T-cell (primary cell): ENCODE data around the gene SLCO1A2. TPM values are rescaled to one million over a fixed set of nuclear protein-coding genes. Genes with fewer than 3 reads are reported as not detected.
"Not testable (repeated sequence)": the region's sequence is repeated elsewhere in the genome, so short reads cannot be mapped to it uniquely, and the experiment has no call there.

Source experiments
- ATAC-seq, 4 experiments: fragments of 200-7000 bp in 3 of 4; fragments of 150-1000 bp in 1 of 4; cut with Tn5 transposase; replicated peaks in 1 of 4; 1 replicate in 3 of 4; 2 replicates in 1 of 4; pipeline ENCODE4 v1.10.0; 2021; ENCODE audit warnings: moderate library complexity in 3 of 4, mild to moderate bottlenecking in 2 of 4, moderate number of reproducible peaks in 1 of 4
- CTCF ChIA-PET, 2 donors: fragments of 300-600 bp; sonication (Branson Sonifier 250); formaldehyde crosslinking; loops; one replicate each; lab custom pipeline; 2022; ENCODE audit warnings: antibody characterized with exemption in 2 of 2; lab: Charles Lee
- POLR2A ChIA-PET, 2 donors: fragments of 300-600 bp; sonication (Branson Sonifier 250); formaldehyde crosslinking; loops; one replicate each; lab custom pipeline; 2022; ENCODE audit warnings: antibody characterized with exemption in 2 of 2; lab: Charles Lee
- DNase-seq, 35 experiments: peaks; one replicate each; pipeline versions ENCODE4 v3.0.0 to v3.0.0-alpha.2; 2013 to 2023
- H3K27ac ChIP-seq: one replicate; pipeline ENCODE4 v1.5.1; 2013; ENCODE audit warnings: low read length
- H3K27me3 ChIP-seq, 2 experiments: replicated peaks in 1 of 2; 1 replicate in 1 of 2; 2 replicates in 1 of 2; pipeline versions ENCODE4 v1.6.1 to v1.7.0; 2013; ENCODE audit warnings: low read length in 1 of 2, mixed read lengths in 1 of 2; ENCODE audit not compliant: control insufficient read depth in 2 of 2, insufficient read depth in 2 of 2; ENCODE audit errors: extremely low read depth in 1 of 2
- H3K36me3 ChIP-seq, 2 donors: 1 replicate in 1 of 2; 2 replicates in 1 of 2; pipeline versions ENCODE4 v1.6.1 to v1.7.0; 2013; ENCODE audit warnings: low read length in 1 of 2; ENCODE audit not compliant: control insufficient read depth in 2 of 2, insufficient read depth in 1 of 2; ENCODE audit errors: extremely low read depth in 1 of 2
- H3K4me1 ChIP-seq, 2 experiments: 1 replicate in 1 of 2; 2 replicates in 1 of 2; pipeline versions ENCODE4 v1.6.1 to v1.7.0; 2013; ENCODE audit warnings: low read length in 2 of 2, mixed read lengths in 1 of 2; ENCODE audit not compliant: insufficient read depth in 2 of 2, control insufficient read depth in 1 of 2; ENCODE audit errors: extremely low read depth in 1 of 2
- H3K4me3 ChIP-seq, 2 donors: 1 replicate in 1 of 2; 2 replicates in 1 of 2; pipeline versions ENCODE4 v1.5.1 to v1.7.0; 2013; ENCODE audit warnings: mild to moderate bottlenecking in 2 of 2, low read length in 1 of 2, moderate library complexity in 1 of 2; ENCODE audit not compliant: control insufficient read depth in 1 of 2; ENCODE audit errors: extremely low read depth in 1 of 2
- H3K9me3 ChIP-seq: 2 replicates; pipeline ENCODE4 v1.7.0; 2013
- H3K27ac Mint-ChIP-seq, 2 donors: one replicate each; pipeline ENCODE4 v1.8.0; 2020 to 2021; ENCODE audit warnings: mild to moderate bottlenecking in 2 of 2, mixed read lengths in 2 of 2
- H3K27me3 Mint-ChIP-seq, 2 donors: one replicate each; pipeline ENCODE4 v1.8.0; 2021 to 2022; ENCODE audit warnings: mixed read lengths in 2 of 2
- H3K36me3 Mint-ChIP-seq: one replicate; pipeline ENCODE4 v1.8.0; 2021; ENCODE audit warnings: mixed read lengths
- H3K4me1 Mint-ChIP-seq, 3 donors: one replicate each; pipeline ENCODE4 v1.8.0; 2020 to 2022; ENCODE audit warnings: mixed read lengths in 3 of 3, mild to moderate bottlenecking in 1 of 3
- H3K4me3 Mint-ChIP-seq, 3 donors: one replicate each; pipeline ENCODE4 v1.8.0; 2020 to 2022; ENCODE audit warnings: mild to moderate bottlenecking in 3 of 3, mixed read lengths in 3 of 3, moderate library complexity in 3 of 3
- H3K9me3 Mint-ChIP-seq, 3 donors: one replicate each; pipeline ENCODE4 v1.8.0; 2020 to 2022; ENCODE audit warnings: mixed read lengths in 3 of 3
- WGBS: methylation state at CpG from one replicate; pipeline ENCODE4 v1.1.5; 2013; ENCODE audit warnings: missing lambda C conversion rate; ENCODE audit not compliant: insufficient coverage; 5-methylcytosine and 5-hydroxymethylcytosine counted together
- total RNA-seq, 35 experiments: library from RNA in 6 of 35; stranded (reverse) in 6 of 35; fragments of 120-200 nt in 1 of 35; gene quantifications; one replicate each; pipeline versions ENCODE4 v1.2.1 to v1.2.4 and lab custom pipeline; 2013 to 2026

SLCO1A2 gene
- total RNA-seq (under 1 TPM in 1 of 5 donors, not detected in 4; 0.47 TPM), total RNA-seq (lab: John Stamatoyannopoulos, UW) (0 to 0.28 (median 0) reads per million in 29 experiments)
- total RNA-seq (2013) = not detected

DNA sequence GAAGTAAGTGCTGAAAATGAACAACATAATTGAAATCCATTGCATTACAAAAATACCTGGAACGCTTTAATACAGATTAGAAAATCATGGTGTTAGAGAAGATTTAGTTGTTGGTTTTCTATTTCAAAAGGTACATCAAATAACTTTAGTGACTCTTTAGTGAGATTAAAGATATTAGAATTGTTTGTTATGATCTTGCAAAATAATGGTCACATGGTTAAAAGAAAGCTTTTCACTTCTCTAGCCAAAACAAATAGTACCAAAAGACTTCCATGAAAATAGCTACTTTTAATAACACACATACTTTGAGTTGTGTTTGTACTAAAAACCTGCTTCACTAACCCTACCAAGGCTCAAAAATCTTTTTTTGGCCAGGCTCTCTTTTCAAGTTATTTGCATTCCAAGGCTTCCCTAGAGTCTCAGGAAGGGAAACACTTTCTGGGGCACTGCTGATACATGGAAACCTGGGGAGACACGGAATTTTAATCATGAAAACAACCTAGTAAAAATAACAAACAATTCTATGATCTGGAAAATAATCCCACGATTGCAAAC is at the start of gene SLCO1A2:
SLCO1A2 (minus strand) TSS at position 147 of the 555 bp plus-strand sequence. CDS start 270 bp downstream, outside the sequence.
- Histone ChIP-seq H3K4me1 (no peaks in the 10 kb centered on the region), H3K27ac (no peak within 1 kb of the TSS), H3K4me3 (no peak within 1 kb of the TSS), H3K36me3 (no peaks in the 10 kb centered on the region), H3K27me3 (no peaks in the 10 kb centered on the region), H3K9me3 (no peaks in the 10 kb centered on the region)
- Mint-ChIP-seq H3K36me3 (no peaks in the 10 kb centered on the region), H3K9me3 (peaks cover 0 to 8% (median 4%) of the 10 kb centered on the region in 3 donors), H3K27me3 (peaks cover 1 to 9% of the 10 kb centered on the region in 2 donors), H3K4me3 (no peak within 1 kb of the TSS), H3K4me1 (no peaks in the 10 kb centered on the region), H3K27ac (no peak within 1 kb of the TSS)
- POLR2A ChIA-PET = no interaction called here
- DNase-seq (no peak), ATAC-seq (no peak)
- no CpG with 5 or more reads among the region's 3 CpGs for WGBS
- CTCF ChIA-PET = no interaction called here

DNA sequence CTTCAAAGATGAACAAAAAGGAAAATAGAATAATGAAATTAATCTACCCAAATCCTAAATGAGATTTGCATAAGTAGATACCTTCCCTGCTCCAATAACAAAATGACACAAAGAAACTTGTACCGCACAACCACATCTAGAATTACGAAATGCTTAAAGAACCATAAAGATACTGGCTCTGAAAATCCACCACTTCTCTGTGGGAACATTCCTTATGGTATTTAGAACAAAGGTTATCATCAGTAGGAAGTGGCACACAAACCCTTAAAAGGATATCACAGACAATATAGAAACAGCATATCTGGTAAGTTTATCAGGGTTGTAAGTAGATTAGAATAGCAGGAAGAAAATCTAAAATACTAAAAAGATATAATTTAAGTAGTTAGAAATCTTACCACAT is 49.5 kb upstream of the SLCO1A2 start:
- Mint-ChIP-seq H3K9me3 (no peaks in the 10 kb centered on the region), H3K27me3 (peaks cover 16 to 23% of the 10 kb centered on the region in 2 donors), H3K27ac (no peak overlapping the region), H3K4me3 (no peak overlapping the region), H3K4me1 (no peaks in the 10 kb centered on the region), H3K36me3 (no peaks in the 10 kb centered on the region)
- ChIA-PET POLR2A (no interaction called here), CTCF (no interaction called here)
- ATAC-seq (no peak), DNase-seq (no peak)
- Histone ChIP-seq H3K36me3 (no peaks in the 10 kb centered on the region), H3K9me3 (no peaks in the 10 kb centered on the region), H3K4me3 (no peak overlapping the region), H3K4me1 (no peaks in the 10 kb centered on the region), H3K27me3 (peaks cover 0 to 10% of the 10 kb centered on the region in 2 experiments), H3K27ac (no peak overlapping the region)
- no CpG with 5 or more reads among the region's 2 CpGs for WGBS

DNA sequence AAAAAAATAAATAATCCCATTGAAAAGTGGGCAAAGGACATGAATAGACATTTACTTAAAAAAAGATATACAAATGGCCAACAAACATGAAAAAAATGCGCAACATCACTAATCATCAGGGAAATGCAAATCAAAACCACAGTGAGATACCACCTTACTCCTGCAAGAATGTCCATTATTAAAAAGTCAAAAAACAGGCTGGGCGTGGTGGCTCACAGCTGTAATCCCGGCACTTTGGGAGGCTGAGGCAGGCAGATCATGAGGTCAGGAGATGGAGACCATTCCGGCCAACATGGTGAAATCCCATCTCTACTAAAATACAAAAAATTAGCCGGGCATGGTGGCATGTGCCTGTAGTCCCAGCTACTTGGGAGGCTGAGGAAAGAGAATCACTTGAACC is 46.6 kb upstream of the SLCO1A2 start:
- WGBS = 100% methylated on average over 1 of the region's 5 CpGs
- H3K4me3 ChIP-seq, H3K9me3 ChIP-seq, H3K27ac Mint-ChIP-seq, H3K27me3 ChIP-seq, H3K36me3 Mint-ChIP-seq, H3K27ac ChIP-seq, DNase-seq, H3K4me3 Mint-ChIP-seq, H3K4me1 Mint-ChIP-seq, POLR2A ChIA-PET, H3K4me1 ChIP-seq, H3K36me3 ChIP-seq, CTCF ChIA-PET, H3K9me3 Mint-ChIP-seq, ATAC-seq: not testable (repeated sequence)
- peaks cover 18 to 19% of the 10 kb centered on the region in 2 donors for H3K27me3 Mint-ChIP-seq

GRCh38 chr12:21379218-21379617 is 44.5 kb upstream of the SLCO1A2 start:
- Histone ChIP-seq H3K27ac (no peak overlapping the region), H3K36me3 (no peaks in the 10 kb centered on the region), H3K9me3 (no peaks in the 10 kb centered on the region), H3K4me1 (no peaks in the 10 kb centered on the region), H3K27me3 (peaks cover 0 to 3% of the 10 kb centered on the region in 2 experiments), H3K4me3 (no peak overlapping the region)
- WGBS = no CpG with 5 or more reads among the region's 3 CpGs
- no peaks in the 10 kb centered on the region for H3K9me3 Mint-ChIP-seq
- no peaks in the 10 kb centered on the region for H3K36me3 Mint-ChIP-seq
- DNase-seq (no peak), ATAC-seq (no peak)
- peaks cover 18 to 20% of the 10 kb centered on the region in 2 donors for H3K27me3 Mint-ChIP-seq
- H3K27ac Mint-ChIP-seq = no peak overlapping the region
- no peak overlapping the region for H3K4me3 Mint-ChIP-seq
- CTCF ChIA-PET = no interaction called here
- POLR2A ChIA-PET = no interaction called here
- H3K4me1 Mint-ChIP-seq = no peaks in the 10 kb centered on the region

DNA sequence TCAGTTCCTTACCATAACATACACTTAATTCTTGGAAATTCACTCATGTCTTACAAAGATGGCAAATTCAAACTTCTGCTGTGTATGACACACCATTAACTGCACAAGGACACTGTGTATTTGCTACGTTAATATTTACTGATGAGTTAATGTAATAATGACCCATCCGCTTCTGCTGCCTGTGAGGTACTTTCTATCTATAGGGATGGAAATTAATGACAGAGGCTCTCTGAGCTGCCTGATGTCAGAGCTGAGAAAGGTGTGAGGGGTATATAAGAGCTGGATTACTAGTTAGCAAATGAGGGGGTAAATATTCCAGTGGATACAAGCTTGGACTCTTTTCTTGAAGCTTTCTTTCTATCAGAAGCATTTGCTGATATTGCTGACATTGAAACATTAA is 37.9 kb upstream of the SLCO1A2 start, which contains the start of gene IAPP:
IAPP (plus strand) TSS at position 301 of the 400 bp plus-strand sequence. CDS start 450 bp downstream, outside the sequence.
- no peaks in the 10 kb centered on the region for H3K4me1 ChIP-seq
- ChIA-PET CTCF (no interaction called here), POLR2A (no interaction called here)
- peaks cover 0 to 1% of the 10 kb centered on the region in 2 donors for H3K27me3 Mint-ChIP-seq
- H3K27ac Mint-ChIP-seq = no peak within 1 kb of the TSS
- WGBS = 100% methylated on average over 1 of the region's 2 CpGs
- no peak within 1 kb of the TSS for H3K27ac ChIP-seq
- H3K4me1 Mint-ChIP-seq = peaks cover 4 to 6% (median 4%) of the 10 kb centered on the region in 3 donors
- no peaks in the 10 kb centered on the region for H3K27me3 ChIP-seq
- no peak for ATAC-seq
- H3K9me3 ChIP-seq = no peaks in the 10 kb centered on the region
- no peaks in the 10 kb centered on the region for H3K36me3 Mint-ChIP-seq
- no peak for DNase-seq
- H3K9me3 Mint-ChIP-seq = no peaks in the 10 kb centered on the region
- no peak within 1 kb of the TSS for H3K4me3 ChIP-seq
- H3K36me3 ChIP-seq = no peaks in the 10 kb centered on the region
- H3K4me3 Mint-ChIP-seq = no peak within 1 kb of the TSS

DNA sequence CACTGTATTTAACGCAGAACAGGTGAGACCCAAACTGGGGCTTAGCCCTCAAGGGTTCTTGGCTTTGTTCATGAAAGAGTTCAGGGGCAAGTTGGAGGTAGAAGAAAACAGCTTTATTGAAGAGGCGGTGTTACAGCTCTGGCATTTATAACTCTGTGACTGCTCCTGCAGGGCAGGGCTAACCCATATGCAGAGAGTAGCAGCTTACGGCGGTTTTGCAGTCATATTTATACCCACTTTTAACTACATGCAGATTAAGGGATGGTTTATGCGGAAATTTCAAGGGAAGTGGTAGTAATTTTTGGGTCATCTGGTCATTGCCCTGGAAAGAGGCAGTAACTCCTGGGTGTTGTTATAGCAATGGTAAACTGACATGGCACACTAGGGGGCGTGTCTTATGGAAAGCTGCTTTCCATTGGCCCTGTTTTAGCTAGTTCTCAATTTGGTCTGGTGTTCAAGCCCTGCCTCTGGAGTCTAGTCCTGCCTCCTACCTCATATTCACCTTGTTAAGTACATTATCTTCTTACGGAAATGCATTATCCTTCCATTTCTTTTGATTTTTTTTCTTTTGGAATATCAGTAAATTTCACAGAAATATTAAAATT is 36.2 kb upstream of the SLCO1A2 start:
- DNase-seq (no peak), ATAC-seq (no peak)
- Mint-ChIP-seq H3K27me3 (peaks cover 0 to 1% of the 10 kb centered on the region in 2 donors), H3K9me3 (no peaks in the 10 kb centered on the region), H3K27ac (no peak overlapping the region), H3K4me3 (no peak overlapping the region), H3K36me3 (no peaks in the 10 kb centered on the region), H3K4me1 (peaks cover 4 to 6% (median 4%) of the 10 kb centered on the region in 3 donors)
- POLR2A ChIA-PET = no interaction called here
- CTCF ChIA-PET = no interaction called here
- Histone ChIP-seq H3K27me3 (no peaks in the 10 kb centered on the region), H3K36me3 (no peaks in the 10 kb centered on the region), H3K27ac (no peak overlapping the region), H3K4me1 (no peaks in the 10 kb centered on the region), H3K9me3 (no peaks in the 10 kb centered on the region), H3K4me3 (no peak overlapping the region)
- WGBS = 100% methylated on average over 1 of the region's 7 CpGs
